GM18861 (cell line): Measurements from ENCODE around the gene CDCA7L.
A peak's percentile ranks its signal among the peaks of the same experiment; 100 is the strongest.

ENCODE experiments used
- ATAC-seq: cut with Tn5 transposase; IDR thresholded peaks from one replicate; pipeline ENCODE4 v1.9.1; 2021; ENCODE audit not compliant: unreplicated experiment

The CDCA7L gene

GRCh38 chr7:21945454-21946221 is at the start of gene CDCA7L:
CDCA7L (minus strand) TSS chr7:21945899; CDS start chr7:21945804, 95 bp downstream.
- ATAC-seq = peak; percentile 70

GRCh38 chr7:21986096-21986495 is 40.4 kb upstream of the CDCA7L start:
- no peak for ATAC-seq

GRCh38 chr7:21984042-21984441 is 38.3 kb upstream of the CDCA7L start:
- no peak for ATAC-seq

DNA sequence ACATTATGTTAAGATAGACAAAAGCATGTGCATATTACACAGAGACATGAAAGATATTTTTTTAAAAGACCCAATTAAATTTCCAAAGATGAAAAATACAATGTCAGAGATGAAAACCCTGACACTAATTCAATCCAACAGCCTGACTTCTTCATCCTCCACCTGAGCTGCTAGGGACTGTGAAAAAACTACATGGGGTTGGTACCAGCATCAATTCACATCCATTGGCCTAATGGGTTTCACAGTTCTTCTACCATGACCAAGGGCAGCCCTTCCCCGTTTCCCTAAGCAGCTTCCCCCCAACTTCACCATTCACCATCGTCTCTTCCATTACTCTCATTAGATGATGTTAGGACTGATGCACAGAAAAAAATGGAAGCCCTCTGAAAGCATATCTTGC is 37.4 kb upstream of the CDCA7L start:
- ATAC-seq = no peak

- ATAC-seq = no peak
Observed at GRCh38 chr7:21981524-21981923, 35.8 kb upstream of the CDCA7L start.

- ATAC-seq = no peak
Observed at GRCh38 chr7:21980926-21981500, 35.3 kb upstream of the CDCA7L start.

DNA sequence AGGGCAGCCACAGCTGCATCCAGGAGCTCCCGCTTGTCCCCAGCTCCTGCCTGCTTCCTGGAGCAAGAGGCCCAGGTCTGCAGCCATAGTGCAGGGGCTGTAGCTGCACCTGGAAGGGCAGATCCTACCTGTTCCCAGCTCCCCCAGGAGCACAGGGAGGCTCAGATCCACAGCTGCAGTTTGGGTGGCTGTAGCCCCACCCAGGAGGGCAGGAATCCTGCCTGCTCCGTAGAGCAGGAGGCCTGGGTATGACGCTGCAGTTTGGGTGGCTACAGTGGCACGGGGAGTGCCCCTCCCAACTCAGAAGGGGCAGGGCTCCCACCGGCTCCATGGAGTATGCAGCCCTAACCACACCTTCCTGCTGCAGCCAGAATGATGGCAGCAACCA is 26.7 kb upstream of the CDCA7L start:
- no peak for ATAC-seq

DNA sequence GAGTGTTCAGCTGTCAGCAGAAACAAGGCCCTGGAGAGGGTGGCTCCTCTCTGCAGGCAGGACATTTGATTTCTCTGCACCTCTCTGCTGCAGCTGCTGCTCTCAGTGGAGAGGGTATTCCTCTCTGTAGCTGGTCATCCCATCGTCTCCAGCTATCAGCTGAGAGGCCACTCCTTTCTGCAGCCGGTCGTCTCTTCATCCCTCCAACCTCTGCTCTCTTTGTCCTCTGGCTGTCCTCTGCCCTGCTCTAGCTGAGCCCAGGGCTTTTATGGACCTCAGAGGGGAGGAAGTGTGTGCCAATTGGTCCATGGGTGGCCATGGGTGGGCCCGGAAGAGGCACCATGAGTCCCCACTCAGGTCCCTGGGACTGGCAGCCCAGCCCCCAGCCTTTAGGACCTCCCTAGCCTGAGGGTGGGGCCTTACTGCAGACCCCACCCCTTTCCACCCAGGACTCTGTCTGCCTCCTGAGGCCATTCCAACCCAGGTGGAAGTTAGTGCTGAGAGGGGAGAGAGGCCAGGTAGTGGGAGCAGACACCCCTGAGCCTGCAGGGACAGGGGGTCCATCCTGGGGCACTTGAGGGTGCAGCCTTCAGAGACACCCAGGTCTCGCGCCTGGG is 26.2 kb upstream of the CDCA7L start:
- ATAC-seq = no peak

- ATAC-seq = no peak
Observed at GRCh38 chr7:21969822-21970221, 24.1 kb upstream of the CDCA7L start.

DNA sequence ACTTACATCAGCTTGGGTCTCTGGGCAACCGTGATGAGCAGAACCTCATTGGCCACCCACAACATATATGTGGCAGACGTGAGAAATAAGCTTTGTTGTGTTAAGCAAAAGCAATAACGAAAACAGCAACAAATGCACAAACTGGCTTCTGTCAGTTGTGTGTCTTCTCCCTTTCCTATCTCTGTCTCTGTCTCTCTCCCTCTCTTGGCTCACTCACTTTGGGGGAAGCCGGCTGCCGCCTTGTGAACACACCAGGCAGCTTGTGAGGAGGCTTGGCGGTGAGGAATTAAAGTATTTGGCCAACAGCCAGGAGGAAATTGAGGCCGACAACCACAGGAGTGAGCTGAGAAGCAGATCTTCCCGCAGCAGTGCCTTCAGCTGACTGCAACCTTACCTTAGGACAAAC is 21.9 kb upstream of the CDCA7L start:
- ATAC-seq = no peak

- ATAC-seq = peak; percentile 93
Observed at GRCh38 chr7:21966271-21966670, 20.6 kb upstream of the CDCA7L start.

GRCh38 chr7:21965291-21965690 is 19.6 kb upstream of the CDCA7L start:
- ATAC-seq = no peak

GRCh38 chr7:21962677-21963076 is 17.0 kb upstream of the CDCA7L start:
- no peak for ATAC-seq

GRCh38 chr7:21960922-21961321 is 15.2 kb upstream of the CDCA7L start:
- no peak for ATAC-seq

GRCh38 chr7:21959387-21959776 is 13.7 kb upstream of the CDCA7L start:
- no peak for ATAC-seq

DNA sequence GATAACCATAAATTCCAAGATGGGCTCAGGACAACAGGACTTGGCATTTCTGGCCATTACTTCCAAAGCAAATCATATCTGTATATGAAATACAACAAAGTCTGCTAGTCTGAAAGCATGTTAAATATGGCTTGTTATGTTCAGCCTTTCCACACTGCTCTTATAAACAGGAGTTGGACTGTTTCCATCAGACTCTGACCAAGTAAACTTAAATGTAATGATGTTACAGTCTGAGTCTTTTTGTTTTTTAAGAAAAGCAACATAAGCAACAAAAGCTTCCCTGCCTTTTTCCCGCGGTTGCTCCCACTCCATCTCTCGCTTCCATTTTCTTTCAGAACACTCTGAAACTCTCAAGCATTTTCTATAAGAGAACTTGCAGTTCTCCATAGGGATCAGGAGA is 8.1 kb upstream of the CDCA7L start:
- ATAC-seq = no peak

GRCh38 chr7:21948887-21949540 is 3.3 kb upstream of the CDCA7L start:
- no peak for ATAC-seq

DNA sequence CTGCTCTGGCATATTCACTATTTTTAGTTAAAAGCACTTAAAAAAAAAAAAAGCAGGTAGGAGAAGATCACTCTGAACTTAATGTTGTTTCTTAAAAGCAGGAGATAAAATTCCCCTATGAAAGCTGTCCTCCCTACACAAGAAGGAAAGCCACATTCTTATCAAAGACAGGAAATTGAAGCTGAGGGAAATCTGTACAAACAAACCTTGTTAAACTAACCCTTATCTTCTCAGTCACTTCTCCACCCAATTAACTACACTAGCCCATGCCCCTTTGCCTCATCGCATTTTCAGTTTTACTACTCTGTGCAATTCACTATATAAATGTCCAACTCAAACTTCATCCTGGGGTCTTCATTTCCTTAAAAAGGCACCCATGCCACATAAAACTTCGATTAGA is 2.7 kb upstream of the CDCA7L start:
- ATAC-seq = no peak

DNA sequence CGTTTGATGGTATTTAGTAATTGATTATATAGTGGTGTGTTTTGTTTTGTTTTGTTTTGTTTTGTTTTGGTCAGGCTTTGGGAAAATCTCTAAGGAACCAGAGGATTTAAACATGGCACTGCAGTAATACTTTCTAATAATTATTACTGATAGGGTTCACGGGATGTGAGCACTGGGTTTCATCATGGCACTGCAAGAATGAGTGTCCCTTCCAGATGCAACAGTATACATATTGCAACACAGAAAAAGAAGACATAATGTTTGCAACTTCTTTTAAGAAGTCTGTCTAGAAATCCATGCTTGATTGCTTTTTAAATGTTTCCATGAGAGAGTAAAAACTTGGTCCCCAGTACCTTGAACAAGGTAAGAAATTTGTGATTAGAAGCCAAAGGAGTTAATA is 2.2 kb upstream of the CDCA7L start:
- ATAC-seq = no peak

- ATAC-seq = no peak
Observed at GRCh38 chr7:21947056-21947455, 1.4 kb upstream of the CDCA7L start.

GRCh38 chr7:21946222-21946709 is 567 bp upstream of the CDCA7L start:
- no peak for ATAC-seq
